Measurements from ENCODE around the gene MAP4K5. TPM values are rescaled to one million over a fixed set of nuclear protein-coding genes. Genes with fewer than 3 reads are reported as not detected.

Gene MAP4K5
- total and polyA plus RNA-seq, 12 donors, result 9.2 to 205 (median 33.4) TPM

DNA sequence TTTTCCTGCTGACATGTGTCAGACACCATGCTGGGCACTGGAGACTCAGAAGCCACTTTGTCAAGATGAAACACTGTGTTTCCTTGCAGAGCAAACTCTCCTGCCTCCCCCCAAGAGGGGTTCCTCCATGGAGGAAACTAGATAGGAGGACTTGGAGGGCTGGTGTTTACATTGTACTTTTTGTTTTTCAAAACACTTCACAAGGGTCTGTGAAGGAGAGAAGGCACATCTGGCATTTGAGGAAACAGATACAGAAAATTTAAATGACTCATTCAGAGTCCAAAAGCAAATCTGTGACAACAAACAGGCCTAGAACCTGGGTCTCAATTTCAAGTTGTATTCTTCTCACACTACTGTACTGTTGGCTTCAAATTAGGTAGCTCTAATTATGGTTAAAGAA, 128.9 kb downstream of the MAP4K5 start:
- no peak for DNase-seq
- intact Hi-C loops (cut with DNase I), result no loop called here
- Histone ChIP-seq H3K27me3 (no peaks in the 10 kb centered on the region), H3K27ac (no peak overlapping the region), H3K4me3 (no peak overlapping the region), H3K4me1 (replicated peaks in 1 of 2) (no peaks in the 10 kb centered on the region), H3K9me3 (replicated peaks in 1 of 3) (no peaks in the 10 kb centered on the region), H3K36me3 (replicated peaks in 1 of 2) (no peaks in the 10 kb centered on the region)
- TF ChIP-seq CTCF (IDR thresholded peaks at IDR 0.05) (no peak), POLR2A (IDR thresholded peaks at IDR 0.05) (no peak)

DNA sequence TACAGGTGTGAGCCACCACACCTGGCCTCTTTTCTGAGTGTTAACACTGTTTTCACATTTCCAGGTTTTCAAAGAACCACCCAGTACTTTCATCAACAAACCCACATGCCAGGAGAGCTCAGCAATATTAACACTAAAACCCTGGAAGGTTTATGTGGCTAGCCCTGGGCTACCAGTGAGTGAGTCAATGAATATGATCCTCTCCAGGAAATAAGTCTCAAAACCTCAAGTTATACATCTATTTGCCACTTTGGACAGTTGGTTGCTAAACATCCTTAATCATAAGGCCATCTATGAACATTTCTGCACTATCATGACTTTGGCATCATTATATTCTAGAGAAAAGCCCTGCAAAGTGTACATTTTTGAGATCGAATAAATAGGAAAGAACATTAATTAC, 129.4 kb downstream of the MAP4K5 start:
- no peak overlapping the region for H3K4me3 ChIP-seq
- H3K27me3 ChIP-seq, result no peaks in the 10 kb centered on the region
- H3K9me3 ChIP-seq (replicated peaks in 1 of 3), result no peaks in the 10 kb centered on the region
- DNase-seq, result no peak
- intact Hi-C loops (cut with DNase I), result no loop called here
- no peak overlapping the region for H3K27ac ChIP-seq
- 50 to 71% (median 66%) methylated on average over 1 of the region's 1 CpG for WGBS, 4 donors
- no peaks in the 10 kb centered on the region for H3K4me1 ChIP-seq (replicated peaks in 1 of 2)
- TF ChIP-seq POLR2A (IDR thresholded peaks at IDR 0.05) (no peak), CTCF (IDR thresholded peaks at IDR 0.05) (no peak)
- H3K36me3 ChIP-seq (replicated peaks in 1 of 2), result no peaks in the 10 kb centered on the region

DNA sequence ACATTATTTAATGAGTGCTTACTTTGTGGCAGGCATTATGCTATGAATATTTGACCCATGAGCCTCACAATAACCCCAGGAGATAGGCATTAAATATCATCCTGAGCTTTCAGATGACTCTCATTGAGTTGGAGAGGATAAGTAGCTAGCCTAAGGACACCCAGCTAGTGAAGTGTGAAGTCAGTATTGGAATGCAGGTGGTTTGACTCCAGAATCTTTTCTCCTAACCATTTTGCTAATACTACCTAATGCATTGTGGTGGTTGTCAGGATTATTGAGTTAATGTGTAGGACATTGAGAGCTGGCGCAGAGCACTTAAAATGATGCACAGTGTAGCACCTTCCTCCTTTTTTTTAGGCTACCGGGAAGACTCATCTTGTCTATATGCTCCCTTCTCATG, 131.9 kb downstream of the MAP4K5 start:
- 90 to 97% (median 95%) methylated on average over 2 of the region's 2 CpGs for WGBS, 4 donors
- H3K27me3 ChIP-seq, result no peaks in the 10 kb centered on the region
- TF ChIP-seq CTCF (IDR thresholded peaks at IDR 0.05) (no peak), POLR2A (IDR thresholded peaks at IDR 0.05) (no peak)
- no peak overlapping the region for H3K27ac ChIP-seq
- intact Hi-C loops (cut with DNase I), result no loop called here
- no peaks in the 10 kb centered on the region for H3K9me3 ChIP-seq (replicated peaks in 1 of 3)
- no peak for DNase-seq
- no peak overlapping the region for H3K4me3 ChIP-seq
- H3K4me1 ChIP-seq (replicated peaks in 1 of 2), result peaks cover 0 to 5% of the 10 kb centered on the region in 2 donors
- no peaks in the 10 kb centered on the region for H3K36me3 ChIP-seq (replicated peaks in 1 of 2)

GRCh38 chr14:50399251-50400032, 132.9 kb downstream of the MAP4K5 start:
- H3K9me3 ChIP-seq (replicated peaks in 1 of 3), result no peaks in the 10 kb centered on the region
- no peak overlapping the region for H3K27ac ChIP-seq
- intact Hi-C loops (cut with DNase I), result loop anchor here in 1 of 2 donors (10.0 kb wide), 1 partner anchor 75 kb away; no protein-coding TSS in a partner anchor
- H3K4me3 ChIP-seq, result no peak overlapping the region
- 62 to 71% (median 65%) methylated on average over 6 of the region's 6 CpGs for WGBS, 4 donors
- no peaks in the 10 kb centered on the region for H3K27me3 ChIP-seq
- H3K4me1 ChIP-seq (replicated peaks in 1 of 2), result peaks cover 0 to 5% of the 10 kb centered on the region in 2 donors
- DNase-seq, result no peak
- no peaks in the 10 kb centered on the region for H3K36me3 ChIP-seq (replicated peaks in 1 of 2)
- TF ChIP-seq POLR2A (IDR thresholded peaks at IDR 0.05), result no peak
- TF ChIP-seq CTCF (IDR thresholded peaks at IDR 0.05), result peak in 1 of 6 experiments; percentile 3

All from adrenal gland (tissue), 12 donors.